Stimulated activated effector memory CD8-positive, alpha-beta T cell treated with anti-CD3 and anti-CD28 coated beads, Interleukin-12 subunit alpha, Interleukin-12 subunit beta, amount 100 ng/mL, for 72 hours (primary cell): ENCODE results near the gene ARL13B.
A peak's percentile ranks its signal among the peaks of the same experiment; 100 is the strongest.

Source experiments
- ATAC-seq: fragments of 150-1000 bp; cut with Tn5 transposase; 2 replicates; pipeline ENCODE4 v1.10.0; 2021
- DNase-seq, 2 donors: peaks; one replicate each; pipeline ENCODE4 v3.0.0; 2021 to 2022; ENCODE audit warnings: low spot score in 2 of 2
- H3K27ac Mint-ChIP-seq: one replicate; pipeline ENCODE4 v1.8.0; 2022; ENCODE audit warnings: mild to moderate bottlenecking, mixed read lengths
- H3K36me3 Mint-ChIP-seq: one replicate; pipeline ENCODE4 v1.8.0; 2022; ENCODE audit warnings: mild to moderate bottlenecking, mixed read lengths
- H3K4me1 Mint-ChIP-seq: one replicate; pipeline ENCODE4 v1.8.0; 2022; ENCODE audit warnings: mixed read lengths
- H3K4me3 Mint-ChIP-seq: one replicate; pipeline ENCODE4 v1.8.0; 2022; ENCODE audit warnings: mild to moderate bottlenecking, mixed read lengths
- H3K9me3 Mint-ChIP-seq: one replicate; pipeline ENCODE4 v1.8.0; 2022; ENCODE audit warnings: mixed read lengths

ARL13B gene

GRCh38 chr3:93983408-93983807, 3.5 kb downstream of the ARL13B start:
- DNase-seq (no peak), ATAC-seq (no peak)
- Mint-ChIP-seq H3K36me3 (no peaks in the 10 kb centered on the region), H3K4me1 (peaks cover 12% of the 10 kb centered on the region), H3K27ac (no peak overlapping the region), H3K4me3 (no peak overlapping the region), H3K9me3 (no peaks in the 10 kb centered on the region)

GRCh38 chr3:93984618-93985017, 4.7 kb downstream of the ARL13B start:
- Mint-ChIP-seq H3K4me1 (peaks cover 8% of the 10 kb centered on the region), H3K36me3 (peaks cover 8% of the 10 kb centered on the region), H3K9me3 (no peaks in the 10 kb centered on the region), H3K27ac (no peak overlapping the region), H3K4me3 (no peak overlapping the region)
- no peak for DNase-seq
- no peak for ATAC-seq

GRCh38 chr3:93988283-93988682, 8.3 kb downstream of the ARL13B start:
- Mint-ChIP-seq H3K36me3 (peaks cover 8% of the 10 kb centered on the region), H3K4me1 (no peaks in the 10 kb centered on the region), H3K27ac (no peak overlapping the region), H3K9me3 (no peaks in the 10 kb centered on the region), H3K4me3 (no peak overlapping the region)
- ATAC-seq (no peak), DNase-seq (no peak)

- ATAC-seq (no peak), DNase-seq (no peak)
- no peaks in the 10 kb centered on the region for H3K9me3 Mint-ChIP-seq
- H3K4me1 Mint-ChIP-seq = peaks cover under 1% of the 10 kb centered on the region
- no peak overlapping the region for H3K27ac Mint-ChIP-seq
- H3K4me3 Mint-ChIP-seq = no peak overlapping the region
- peaks cover 8% of the 10 kb centered on the region for H3K36me3 Mint-ChIP-seq
These were observed 8.8 kb downstream of the ARL13B start for GRCh38 chr3:93988764-93989163.

- Mint-ChIP-seq H3K4me3 (no peak overlapping the region), H3K36me3 (peaks cover 8% of the 10 kb centered on the region), H3K27ac (no peak overlapping the region), H3K4me1 (peaks cover 5% of the 10 kb centered on the region), H3K9me3 (no peaks in the 10 kb centered on the region)
- no peak for DNase-seq
- ATAC-seq = no peak
These were observed 9.3 kb downstream of the ARL13B start for GRCh38 chr3:93989241-93989640.

GRCh38 chr3:93991631-93992030, 11.7 kb downstream of the ARL13B start:
- Mint-ChIP-seq H3K36me3 (peaks cover 8% of the 10 kb centered on the region), H3K4me3 (no peak overlapping the region), H3K27ac (no peak overlapping the region), H3K9me3 (no peaks in the 10 kb centered on the region), H3K4me1 (peaks cover 10% of the 10 kb centered on the region)
- DNase-seq (no peak), ATAC-seq (no peak)

- Mint-ChIP-seq H3K36me3 (peaks cover 8% of the 10 kb centered on the region), H3K4me1 (peaks cover 10% of the 10 kb centered on the region), H3K9me3 (no peaks in the 10 kb centered on the region), H3K27ac (no peak overlapping the region), H3K4me3 (no peak overlapping the region)
- DNase-seq = no peak
- no peak for ATAC-seq
These were observed 12.3 kb downstream of the ARL13B start for GRCh38 chr3:93992207-93992606.

- H3K4me3 Mint-ChIP-seq = no peak overlapping the region
- ATAC-seq = no peak
- H3K27ac Mint-ChIP-seq = peak overlapping the region; percentile 74
- peaks cover 3% of the 10 kb centered on the region for H3K36me3 Mint-ChIP-seq
- no peak for DNase-seq
- H3K9me3 Mint-ChIP-seq = no peaks in the 10 kb centered on the region
- peaks cover 10% of the 10 kb centered on the region for H3K4me1 Mint-ChIP-seq
These were observed 14.1 kb downstream of the ARL13B start for GRCh38 chr3:93994056-93994455.

GRCh38 chr3:94001191-94001590, 21.2 kb downstream of the ARL13B start:
- H3K36me3 Mint-ChIP-seq = no peaks in the 10 kb centered on the region
- ATAC-seq (no peak), DNase-seq (no peak)
- peak overlapping the region; percentile 12 for H3K27ac Mint-ChIP-seq
- no peak overlapping the region for H3K4me3 Mint-ChIP-seq
- no peaks in the 10 kb centered on the region for H3K4me1 Mint-ChIP-seq
- no peaks in the 10 kb centered on the region for H3K9me3 Mint-ChIP-seq

- H3K36me3 Mint-ChIP-seq = no peaks in the 10 kb centered on the region
- DNase-seq (no peak), ATAC-seq (no peak)
- peak overlapping the region; percentile 12 for H3K27ac Mint-ChIP-seq
- peaks cover under 1% of the 10 kb centered on the region for H3K4me1 Mint-ChIP-seq
- H3K4me3 Mint-ChIP-seq = no peak overlapping the region
- H3K9me3 Mint-ChIP-seq = no peaks in the 10 kb centered on the region
These were observed 22.0 kb downstream of the ARL13B start for GRCh38 chr3:94001827-94002495.

- H3K4me1 Mint-ChIP-seq = peaks cover 6% of the 10 kb centered on the region
- ATAC-seq = peak; percentile 60
- H3K27ac Mint-ChIP-seq = no peak overlapping the region
- no peak for DNase-seq
- peak overlapping the region; percentile 18 for H3K4me3 Mint-ChIP-seq
- H3K9me3 Mint-ChIP-seq = no peaks in the 10 kb centered on the region
- H3K36me3 Mint-ChIP-seq = no peaks in the 10 kb centered on the region
These were observed 24.5 kb downstream of the ARL13B start for GRCh38 chr3:94004301-94004910.

GRCh38 chr3:94008253-94008652, 28.3 kb downstream of the ARL13B start:
- no peaks in the 10 kb centered on the region for H3K9me3 Mint-ChIP-seq
- no peak overlapping the region for H3K4me3 Mint-ChIP-seq
- H3K36me3 Mint-ChIP-seq = peaks cover 11% of the 10 kb centered on the region
- DNase-seq = no peak
- no peak overlapping the region for H3K27ac Mint-ChIP-seq
- peaks cover 28% of the 10 kb centered on the region for H3K4me1 Mint-ChIP-seq
- no peak for ATAC-seq

- Mint-ChIP-seq H3K27ac (no peak overlapping the region), H3K4me1 (peaks cover 29% of the 10 kb centered on the region), H3K4me3 (no peak overlapping the region), H3K9me3 (no peaks in the 10 kb centered on the region), H3K36me3 (peaks cover 11% of the 10 kb centered on the region)
- DNase-seq (no peak), ATAC-seq (no peak)
These were observed 29.7 kb downstream of the ARL13B start for GRCh38 chr3:94009608-94010007.

- H3K36me3 Mint-ChIP-seq = peaks cover 11% of the 10 kb centered on the region
- peaks cover 29% of the 10 kb centered on the region for H3K4me1 Mint-ChIP-seq
- DNase-seq = no peak
- H3K27ac Mint-ChIP-seq = peak overlapping the region; percentile 33
- peak; percentile 98 for ATAC-seq
- no peaks in the 10 kb centered on the region for H3K9me3 Mint-ChIP-seq
- peak overlapping the region; percentile 6 for H3K4me3 Mint-ChIP-seq
These were observed 31.3 kb downstream of the ARL13B start for GRCh38 chr3:94011233-94011711.

- Mint-ChIP-seq H3K4me3 (peak overlapping the region; percentile 6), H3K27ac (peak overlapping the region; percentile 33), H3K36me3 (peaks cover 11% of the 10 kb centered on the region), H3K9me3 (no peaks in the 10 kb centered on the region), H3K4me1 (peaks cover 27% of the 10 kb centered on the region)
- ATAC-seq (no peak), DNase-seq (no peak)
These were observed 32.2 kb downstream of the ARL13B start for GRCh38 chr3:94012185-94012584.

GRCh38 chr3:94015025-94015424, 35.1 kb downstream of the ARL13B start:
- DNase-seq (no peak), ATAC-seq (no peak)
- Mint-ChIP-seq H3K27ac (no peak overlapping the region), H3K4me3 (no peak overlapping the region), H3K4me1 (peaks cover 23% of the 10 kb centered on the region), H3K36me3 (peaks cover 11% of the 10 kb centered on the region), H3K9me3 (no peaks in the 10 kb centered on the region)
